ACHN (cell line): ENCODE data around the gene XIRP1.
"Not testable (repeated sequence)": the region's sequence is repeated elsewhere in the genome, so short reads cannot be mapped to it uniquely, and the experiment has no call there.

ENCODE experiments used
- DNase-seq: peaks from one replicate; pipeline ENCODE4 v3.0.0-alpha.2; 2015
- in situ Hi-C: cut with HindIII; loops from 2 replicates; pipeline ENCODE4 v1.10.0; 2017; ENCODE audit warnings: low sequenced_read_pairs, low pct_ligation_motif_present, low pct_unique_long_range_greater_than_20kb

The XIRP1 gene, protein sequence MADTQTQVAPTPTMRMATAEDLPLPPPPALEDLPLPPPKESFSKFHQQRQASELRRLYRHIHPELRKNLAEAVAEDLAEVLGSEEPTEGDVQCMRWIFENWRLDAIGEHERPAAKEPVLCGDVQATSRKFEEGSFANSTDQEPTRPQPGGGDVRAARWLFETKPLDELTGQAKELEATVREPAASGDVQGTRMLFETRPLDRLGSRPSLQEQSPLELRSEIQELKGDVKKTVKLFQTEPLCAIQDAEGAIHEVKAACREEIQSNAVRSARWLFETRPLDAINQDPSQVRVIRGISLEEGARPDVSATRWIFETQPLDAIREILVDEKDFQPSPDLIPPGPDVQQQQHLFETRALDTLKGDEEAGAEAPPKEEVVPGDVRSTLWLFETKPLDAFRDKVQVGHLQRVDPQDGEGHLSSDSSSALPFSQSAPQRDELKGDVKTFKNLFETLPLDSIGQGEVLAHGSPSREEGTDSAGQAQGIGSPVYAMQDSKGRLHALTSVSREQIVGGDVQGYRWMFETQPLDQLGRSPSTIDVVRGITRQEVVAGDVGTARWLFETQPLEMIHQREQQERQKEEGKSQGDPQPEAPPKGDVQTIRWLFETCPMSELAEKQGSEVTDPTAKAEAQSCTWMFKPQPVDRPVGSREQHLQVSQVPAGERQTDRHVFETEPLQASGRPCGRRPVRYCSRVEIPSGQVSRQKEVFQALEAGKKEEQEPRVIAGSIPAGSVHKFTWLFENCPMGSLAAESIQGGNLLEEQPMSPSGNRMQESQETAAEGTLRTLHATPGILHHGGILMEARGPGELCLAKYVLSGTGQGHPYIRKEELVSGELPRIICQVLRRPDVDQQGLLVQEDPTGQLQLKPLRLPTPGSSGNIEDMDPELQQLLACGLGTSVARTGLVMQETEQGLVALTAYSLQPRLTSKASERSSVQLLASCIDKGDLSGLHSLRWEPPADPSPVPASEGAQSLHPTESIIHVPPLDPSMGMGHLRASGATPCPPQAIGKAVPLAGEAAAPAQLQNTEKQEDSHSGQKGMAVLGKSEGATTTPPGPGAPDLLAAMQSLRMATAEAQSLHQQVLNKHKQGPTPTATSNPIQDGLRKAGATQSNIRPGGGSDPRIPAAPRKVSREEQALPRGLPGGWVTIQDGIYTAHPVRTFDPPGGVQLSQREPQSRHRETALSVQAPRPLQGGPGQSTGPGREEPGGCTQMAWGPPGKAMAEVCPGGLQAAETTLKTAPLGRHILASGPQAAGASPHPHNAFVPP (N-terminal part only)

DNA sequence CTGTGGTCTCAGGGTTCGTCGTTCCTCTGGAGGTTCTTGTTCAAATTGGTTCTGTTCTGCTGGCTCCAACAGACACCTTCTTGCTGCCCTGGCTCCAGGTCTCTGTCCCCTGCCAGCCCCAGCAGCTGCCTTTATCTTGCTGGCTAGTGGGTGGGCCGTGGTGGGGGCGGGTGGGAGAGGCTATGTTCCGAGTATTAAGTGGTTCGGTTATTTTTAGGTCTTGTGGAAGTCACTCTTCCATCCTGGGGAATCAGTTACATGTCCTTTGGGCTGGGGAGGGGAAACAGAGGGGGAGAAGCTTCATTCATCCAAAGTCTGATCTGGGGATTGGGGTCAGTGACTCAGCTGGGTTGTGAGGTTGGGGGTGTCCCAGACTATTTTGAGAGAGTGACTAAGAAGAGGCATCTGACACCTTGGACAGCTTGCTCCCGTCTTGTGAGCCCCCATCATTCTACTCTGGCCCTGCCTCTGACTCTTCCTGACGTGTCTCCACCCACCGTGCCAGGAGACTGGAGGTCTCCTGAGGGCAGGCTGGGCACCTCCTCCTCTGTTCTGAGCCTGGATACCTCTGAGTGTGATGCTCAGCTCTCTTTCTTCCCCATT is at the start of gene XIRP1:
Gene XIRP1 (minus strand): TSS at position 106 of the 603 bp plus-strand sequence. CDS start 3,150 bp downstream, outside the sequence.
- no peak for DNase-seq
- in situ Hi-C loops, result no loop called here

DNA sequence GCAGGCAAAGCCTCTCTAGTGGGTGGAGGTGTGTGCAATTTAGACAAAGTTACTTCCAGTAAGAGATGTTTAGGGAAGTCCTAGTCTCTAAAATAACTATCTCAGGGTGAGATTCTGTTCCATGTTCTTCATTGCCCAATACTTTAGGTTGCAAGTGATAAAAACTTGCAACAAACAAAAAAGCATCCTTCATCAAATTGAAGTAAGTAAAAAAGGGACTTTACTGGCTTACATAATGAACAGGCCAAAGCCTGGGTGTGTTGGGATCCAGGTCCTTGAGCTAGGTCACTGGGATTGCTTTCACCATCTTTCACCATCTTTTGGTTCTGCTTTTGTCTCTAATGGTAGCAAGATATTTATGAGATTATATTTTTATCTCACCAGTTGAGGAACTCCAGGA is 49.2 kb upstream of the XIRP1 start:
- no peak for DNase-seq
- in situ Hi-C loops, result no loop called here

DNA sequence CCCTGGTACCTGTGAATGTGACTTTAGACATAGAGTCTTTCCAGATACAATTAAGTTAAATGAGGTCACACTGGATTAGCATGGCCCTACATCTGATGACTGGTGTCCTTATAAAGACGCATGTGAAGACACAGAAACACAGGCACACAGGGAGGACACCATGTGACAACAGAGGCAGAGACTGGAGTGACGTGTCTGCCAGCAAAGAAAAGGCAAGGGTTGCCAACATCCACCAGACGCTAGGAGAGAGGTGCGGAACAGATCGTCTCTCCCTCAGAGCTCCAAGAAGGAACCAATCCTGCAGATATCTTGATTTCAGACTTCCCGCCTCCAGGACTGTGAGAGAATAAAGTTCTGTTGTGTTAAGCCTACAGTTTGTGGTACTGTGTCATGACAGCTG is 44.6 kb upstream of the XIRP1 start:
- no peak for DNase-seq
- in situ Hi-C loops, result no loop called here

DNA sequence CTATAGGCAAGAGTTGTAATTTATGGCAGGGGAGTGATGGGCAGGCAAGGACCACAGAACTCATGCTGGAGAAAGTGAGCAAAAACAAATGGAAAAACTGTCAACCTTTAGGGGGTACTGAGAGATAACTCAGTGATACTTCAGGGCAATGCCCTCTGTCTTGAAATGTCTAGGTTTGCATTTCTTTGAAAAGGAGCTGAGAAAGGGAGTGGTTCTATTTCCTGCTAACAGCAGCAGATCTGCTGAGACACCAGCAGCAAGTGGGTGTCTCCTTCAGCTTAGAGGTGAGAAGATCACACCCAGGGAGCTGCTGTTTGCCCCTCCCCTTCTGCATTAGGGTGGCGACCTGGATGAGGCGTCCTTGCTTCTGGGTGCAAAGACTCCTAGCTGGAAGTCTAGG is 42.3 kb upstream of the XIRP1 start:
- in situ Hi-C loops, result no loop called here
- no peak for DNase-seq

DNA sequence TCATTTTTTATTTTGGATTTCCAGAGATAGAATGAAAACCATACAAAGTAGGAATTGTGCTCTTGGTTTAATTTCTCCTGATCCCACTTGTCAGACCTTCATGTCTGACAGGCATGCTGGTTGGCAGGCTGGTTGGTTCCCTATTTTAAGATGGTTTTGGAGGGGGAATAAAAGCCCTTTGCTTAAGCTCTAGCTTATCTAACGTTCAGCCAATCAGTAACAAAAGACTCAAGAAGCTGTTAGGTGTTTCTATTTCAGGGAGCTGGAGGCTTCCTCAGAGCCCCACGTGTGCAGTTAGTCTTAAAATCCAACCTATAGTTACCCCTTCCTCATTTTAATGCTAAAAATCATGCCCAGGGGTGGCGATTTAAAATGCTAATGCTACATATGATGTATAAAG is 40.5 kb upstream of the XIRP1 start:
- in situ Hi-C loops, result no loop called here
- no peak for DNase-seq

DNA sequence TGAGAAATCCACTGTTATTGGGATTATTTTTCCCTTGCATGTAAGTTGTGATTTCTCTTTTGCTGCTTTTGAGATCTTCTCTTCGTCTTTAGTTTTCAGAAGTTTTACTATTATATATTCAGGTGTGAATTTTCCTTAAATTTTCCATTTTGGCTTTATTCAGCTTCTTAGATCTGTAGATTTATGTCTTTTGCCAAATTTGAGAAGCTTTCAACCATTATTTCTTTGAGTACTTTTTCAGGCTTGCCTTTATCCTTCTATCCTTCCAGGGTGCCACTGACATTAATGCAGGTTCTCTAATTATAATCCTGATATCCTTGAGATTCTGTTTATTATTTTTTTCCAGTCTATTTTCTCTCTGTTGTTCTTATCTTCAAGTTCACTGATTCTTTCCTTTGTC is 38.1 kb upstream of the XIRP1 start:
- in situ Hi-C loops, result no loop called here

DNA sequence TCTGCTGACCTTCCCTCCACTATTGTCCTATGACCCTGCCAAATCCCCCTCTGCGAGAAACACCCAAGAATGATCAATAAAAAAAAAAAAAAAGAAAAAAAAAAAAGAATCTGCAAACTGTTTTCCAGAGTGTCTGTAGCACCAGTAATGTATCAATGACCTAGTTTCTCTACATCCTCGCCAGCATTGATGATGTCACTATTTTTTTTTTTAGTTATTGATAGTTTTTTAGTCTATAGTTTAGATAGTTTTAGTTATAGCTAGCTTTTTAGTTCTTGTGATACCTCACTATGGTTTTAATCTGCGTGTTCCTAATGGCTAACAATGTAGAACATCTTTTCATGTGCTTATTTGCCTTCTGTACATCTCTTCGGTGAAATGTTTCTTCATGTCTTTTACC is 36.1 kb upstream of the XIRP1 start:
- in situ Hi-C loops, result no loop called here
- DNase-seq, result no peak

More for the DNA sequence above, 38.1 kb upstream of the XIRP1 start:
- DNase-seq, result no peak

DNA sequence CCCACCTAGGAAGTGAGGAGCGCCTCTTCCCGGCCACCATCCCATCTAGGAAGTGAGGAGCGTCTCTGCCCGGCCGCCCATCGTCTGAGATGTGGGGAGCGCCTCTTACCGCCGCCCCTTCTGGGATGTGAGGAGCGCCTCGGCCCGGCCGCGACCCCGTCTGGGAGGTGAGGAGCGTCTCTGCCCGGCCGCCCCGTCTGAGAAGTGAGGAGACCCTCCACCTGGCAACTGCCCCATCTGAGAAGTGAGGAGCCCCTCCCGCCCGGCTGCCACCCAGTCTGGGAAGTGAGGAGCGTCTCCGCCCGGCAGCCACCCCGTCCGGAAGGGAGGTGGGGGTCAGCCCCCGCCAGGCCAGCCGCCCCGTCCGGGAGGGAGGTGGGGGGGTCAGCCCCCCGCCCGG is 35.2 kb upstream of the XIRP1 start:
- in situ Hi-C loops, DNase-seq: not testable (repeated sequence)

DNA sequence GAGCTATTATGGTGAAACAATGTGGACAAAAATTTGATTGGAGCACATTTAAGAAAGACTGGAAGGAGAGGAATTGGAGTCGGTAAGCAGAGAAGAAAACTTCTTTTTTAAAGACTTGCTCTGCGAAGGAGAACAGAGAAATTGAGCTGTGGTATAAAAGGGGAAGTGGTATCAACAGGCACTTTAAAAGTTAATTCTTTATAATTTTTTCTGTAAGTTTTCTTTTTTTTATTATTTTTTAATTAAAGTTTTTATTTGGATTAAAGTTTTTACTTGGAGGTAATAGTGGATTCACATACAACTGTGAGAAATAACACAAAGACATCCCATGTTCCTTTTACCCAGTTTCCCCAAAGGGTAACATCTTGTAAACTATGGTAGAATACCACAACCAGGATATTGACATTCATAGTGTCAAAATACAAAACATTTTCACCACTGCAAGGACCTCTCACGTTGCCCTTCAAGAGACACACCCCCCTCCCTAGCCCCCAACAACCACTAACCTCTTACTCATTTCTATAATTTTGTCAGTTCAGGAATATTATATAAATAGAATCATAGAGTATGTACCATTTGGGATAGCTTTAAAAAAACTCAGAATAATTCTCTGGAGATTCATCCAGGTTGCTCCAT is 33.8 kb upstream of the XIRP1 start:
- no peak for DNase-seq
- in situ Hi-C loops, result no loop called here

DNA sequence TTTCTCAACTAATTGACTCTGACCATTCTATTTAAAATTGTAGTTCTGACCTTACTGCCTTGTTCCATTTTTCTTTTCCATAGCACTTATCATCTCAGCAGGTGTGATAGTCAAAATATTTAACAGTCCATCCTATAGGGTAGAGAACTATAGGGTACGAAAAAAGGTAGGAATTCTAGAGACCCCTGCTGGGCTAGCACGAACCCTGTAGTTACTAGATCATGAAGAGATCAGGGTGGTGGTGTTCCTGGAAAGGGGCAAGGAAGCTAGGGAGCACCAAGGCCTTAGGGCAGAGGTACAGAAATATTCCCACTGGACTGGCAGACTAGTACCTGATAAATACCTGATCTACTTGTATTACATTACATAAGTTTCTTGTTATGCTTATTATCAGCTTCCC is 31.9 kb upstream of the XIRP1 start:
- in situ Hi-C loops, result no loop called here

DNA sequence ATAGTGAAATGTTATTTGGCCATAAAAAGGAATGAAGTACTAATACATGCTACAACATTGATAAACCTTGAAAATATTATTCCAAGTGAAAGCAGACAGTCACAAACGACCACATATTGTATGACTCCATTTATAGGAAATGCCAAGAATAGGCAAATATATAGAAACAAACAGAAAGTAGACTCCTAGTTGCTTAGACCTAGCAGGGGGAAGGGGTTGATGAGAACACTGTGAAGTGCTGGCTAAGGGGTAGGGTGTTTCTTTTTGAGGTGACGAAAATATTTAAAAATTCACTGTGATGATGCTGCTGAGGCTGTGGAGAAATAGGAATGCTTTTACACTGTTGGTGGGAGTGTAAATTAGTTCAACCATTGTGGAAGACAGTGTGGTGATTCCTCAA is 30.5 kb upstream of the XIRP1 start:
- in situ Hi-C loops, result no loop called here
- no peak for DNase-seq

More for the DNA sequence above, 31.9 kb upstream of the XIRP1 start:
- no peak for DNase-seq

DNA sequence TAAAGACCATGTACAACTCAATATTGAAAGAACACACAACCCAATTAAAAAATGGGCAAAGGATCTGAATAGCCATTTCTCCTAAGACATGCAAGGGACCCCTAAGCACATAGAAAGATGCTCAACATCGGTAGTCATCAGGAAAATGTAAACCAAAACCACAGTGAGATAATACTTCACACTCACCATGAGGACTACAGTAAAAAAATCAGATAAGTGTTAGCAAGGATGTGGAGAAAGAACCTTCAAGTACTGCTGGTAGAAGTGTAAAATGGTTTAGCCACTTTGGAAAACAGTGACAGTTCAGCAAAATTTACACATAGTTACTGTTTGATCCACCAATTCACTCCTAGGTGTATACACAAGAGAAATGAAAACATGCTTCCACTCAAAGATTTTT is 30.1 kb upstream of the XIRP1 start:
- no peak for DNase-seq
- in situ Hi-C loops, result no loop called here

DNA sequence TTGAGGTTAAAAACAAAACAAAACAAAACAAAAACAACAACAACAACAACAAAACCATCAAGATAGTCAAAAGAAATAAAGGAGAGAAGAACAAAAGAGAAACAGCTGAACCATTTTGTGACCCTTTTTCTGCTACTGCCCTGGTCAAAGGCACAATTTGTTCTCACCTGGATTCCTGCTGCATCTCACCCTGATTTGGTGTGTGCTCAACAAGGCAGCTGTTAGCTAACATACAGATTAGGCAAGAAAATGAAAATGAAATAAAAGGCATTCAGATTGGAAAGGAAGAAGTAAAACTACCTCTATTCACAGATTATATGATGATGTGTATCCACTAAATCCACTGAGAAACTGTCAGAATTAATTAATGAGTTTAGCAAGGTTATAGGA is 28.7 kb upstream of the XIRP1 start:
- DNase-seq, result no peak
- in situ Hi-C loops, result no loop called here

DNA sequence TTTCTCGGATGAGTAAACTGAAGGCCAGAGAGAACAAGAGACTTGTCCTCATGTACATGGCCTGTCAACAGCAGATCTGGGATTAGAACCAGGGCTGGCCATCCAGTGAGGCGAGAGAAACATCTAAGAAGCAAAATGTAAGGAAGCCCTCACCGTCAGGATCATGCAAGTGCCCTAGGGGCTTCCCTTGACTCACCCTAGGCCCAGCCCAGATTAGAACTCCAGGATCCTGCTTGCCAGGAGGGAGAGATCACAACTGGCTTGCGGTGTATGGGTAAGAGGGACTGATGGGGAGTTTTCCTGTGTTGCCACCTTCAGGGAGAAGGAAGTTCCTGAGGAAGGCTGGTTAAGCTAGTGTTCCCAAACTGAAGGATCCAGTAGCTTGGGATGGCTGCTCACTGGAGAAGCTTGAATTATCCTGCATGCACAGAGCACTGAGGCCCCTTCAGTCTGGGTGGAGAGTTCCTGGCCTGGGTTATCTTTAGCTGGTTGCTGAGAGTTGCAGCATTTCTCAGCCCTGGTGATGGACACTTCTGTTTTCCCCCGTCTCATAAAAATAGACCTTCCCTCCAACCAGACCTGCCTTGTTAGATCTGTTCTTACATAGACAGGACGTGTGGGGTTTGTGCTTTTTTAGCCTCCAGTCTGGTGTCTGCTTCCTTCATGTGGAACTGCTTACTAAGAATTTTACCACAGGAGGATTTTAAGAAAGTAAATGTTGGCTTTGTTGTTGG is 28.2 kb upstream of the XIRP1 start:
- DNase-seq, result no peak
- in situ Hi-C loops, result no loop called here

DNA sequence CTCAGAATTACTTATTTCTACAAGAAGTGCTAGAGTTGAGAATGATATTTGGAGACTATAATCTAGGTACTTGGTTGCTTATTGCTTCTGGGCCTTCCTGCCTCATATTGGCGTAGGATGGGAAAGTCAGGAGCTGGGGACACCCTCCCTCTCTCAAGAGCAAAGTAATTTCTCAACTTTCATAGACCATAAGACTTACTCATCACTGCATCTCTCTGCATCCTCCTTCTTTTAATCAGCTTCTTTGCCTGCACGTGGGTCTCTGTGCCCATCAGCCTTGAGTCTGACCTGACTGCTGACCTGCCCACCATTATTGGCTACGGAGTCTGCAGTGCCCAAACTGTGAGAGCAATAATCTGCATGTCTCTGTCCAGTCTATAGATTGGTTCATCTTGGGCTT is 27.3 kb upstream of the XIRP1 start:
- in situ Hi-C loops, result no loop called here
- DNase-seq, result no peak

DNA sequence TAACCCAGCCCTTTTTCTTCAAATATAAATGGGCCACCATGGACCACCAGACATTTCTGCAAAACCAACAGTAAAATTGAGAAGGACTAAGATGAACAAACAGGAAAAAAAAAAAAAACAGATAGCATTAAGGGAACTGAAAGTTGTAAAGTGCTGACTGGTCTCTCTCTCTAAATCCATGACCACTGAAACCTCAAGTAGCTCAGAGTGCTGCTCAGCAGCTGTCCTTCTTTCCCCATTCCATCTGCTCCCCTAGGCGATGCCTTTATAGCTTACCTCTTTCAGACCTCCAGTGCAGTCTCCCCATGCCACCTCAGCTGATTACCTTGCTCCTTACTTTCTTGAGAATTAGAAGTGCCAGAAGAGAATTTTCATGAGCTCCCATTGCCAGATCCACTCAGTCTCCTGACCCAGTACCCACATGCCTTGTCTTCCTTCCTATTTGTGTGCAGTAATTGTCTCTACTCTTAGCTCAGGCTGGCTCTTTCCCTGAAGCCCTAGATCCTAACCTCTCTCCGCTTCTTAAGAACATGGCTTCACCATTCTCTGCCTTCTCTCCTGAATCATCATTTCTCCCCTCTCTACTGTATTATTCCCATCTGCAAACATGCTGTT is 23.9 kb upstream of the XIRP1 start:
- DNase-seq, result no peak
- in situ Hi-C loops, result no loop called here

DNA sequence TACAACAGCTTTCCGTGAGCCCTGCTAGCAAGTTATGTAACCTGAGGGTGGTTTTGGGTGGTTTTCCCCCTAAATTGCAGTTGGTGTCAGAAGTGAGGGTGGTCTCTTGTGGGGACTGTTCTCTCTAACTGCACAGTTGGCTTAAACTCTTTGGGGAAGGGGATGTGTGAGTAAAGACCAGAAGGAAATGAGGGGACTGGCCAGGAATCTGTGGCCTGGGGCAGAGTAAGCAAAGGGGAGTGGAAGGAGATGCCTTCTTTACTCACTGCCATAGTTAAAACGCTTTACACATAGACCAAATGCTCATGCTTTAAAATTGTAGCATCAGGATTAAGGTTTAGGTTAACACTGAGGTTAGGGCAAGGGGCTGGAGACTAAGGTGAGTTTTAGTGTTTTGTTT is 21.2 kb upstream of the XIRP1 start:
- in situ Hi-C loops, result no loop called here
- DNase-seq, result no peak
